22Rv1 (cell line): Measurements from ENCODE around the gene CD48.

Experiments
- ZFX ChIP-seq: fragments of 450-650 bp; IDR thresholded peaks from 2 replicates; pipeline ENCODE4 v1.6.1; 2017; ENCODE audit warnings: antibody characterized with exemption, borderline replicate concordance
- TF ChIP-seq, protein P1 (sequence below): fragments of 450-650 bp; IDR thresholded peaks from 2 replicates; pipeline ENCODE4 v1.5.1; 2017; ENCODE audit warnings: mild to moderate bottlenecking

DNA sequence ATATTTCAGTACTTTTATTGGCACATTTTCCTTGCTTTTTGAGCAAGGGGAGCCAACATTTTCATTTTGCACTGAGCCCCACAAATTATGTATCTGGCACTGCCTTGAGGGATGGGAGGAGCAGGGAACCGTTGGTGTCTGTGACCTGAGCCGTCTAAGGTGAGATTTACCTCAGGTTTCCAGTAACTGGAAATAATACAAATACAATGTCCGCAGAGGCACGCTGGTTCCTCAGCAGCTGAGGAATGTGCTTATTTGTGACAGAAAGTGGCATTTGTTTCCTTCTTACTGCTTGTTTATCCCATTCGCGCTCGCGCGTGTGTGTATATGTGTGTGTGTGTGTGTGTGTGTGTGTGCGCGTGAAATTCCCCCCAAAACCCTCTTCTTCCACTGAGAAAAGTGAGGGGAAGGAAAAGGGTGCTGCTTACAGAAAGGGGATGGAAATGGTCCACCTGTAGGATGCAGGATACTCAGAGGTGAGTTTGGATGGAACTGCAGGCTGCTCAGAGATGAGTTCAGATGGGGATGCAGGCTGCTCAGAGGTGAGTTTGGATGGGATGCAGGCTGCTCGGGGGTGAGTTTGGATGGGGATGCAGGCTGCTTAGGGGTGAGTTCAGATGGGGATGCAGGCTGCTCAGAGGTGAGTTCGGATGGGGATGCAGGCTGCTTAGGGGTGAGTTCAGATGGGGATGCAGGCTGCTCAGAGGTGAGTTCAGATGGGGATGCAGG is 34.6 kb downstream of the CD48 start:
- TF ChIP-seq, protein P1, sequence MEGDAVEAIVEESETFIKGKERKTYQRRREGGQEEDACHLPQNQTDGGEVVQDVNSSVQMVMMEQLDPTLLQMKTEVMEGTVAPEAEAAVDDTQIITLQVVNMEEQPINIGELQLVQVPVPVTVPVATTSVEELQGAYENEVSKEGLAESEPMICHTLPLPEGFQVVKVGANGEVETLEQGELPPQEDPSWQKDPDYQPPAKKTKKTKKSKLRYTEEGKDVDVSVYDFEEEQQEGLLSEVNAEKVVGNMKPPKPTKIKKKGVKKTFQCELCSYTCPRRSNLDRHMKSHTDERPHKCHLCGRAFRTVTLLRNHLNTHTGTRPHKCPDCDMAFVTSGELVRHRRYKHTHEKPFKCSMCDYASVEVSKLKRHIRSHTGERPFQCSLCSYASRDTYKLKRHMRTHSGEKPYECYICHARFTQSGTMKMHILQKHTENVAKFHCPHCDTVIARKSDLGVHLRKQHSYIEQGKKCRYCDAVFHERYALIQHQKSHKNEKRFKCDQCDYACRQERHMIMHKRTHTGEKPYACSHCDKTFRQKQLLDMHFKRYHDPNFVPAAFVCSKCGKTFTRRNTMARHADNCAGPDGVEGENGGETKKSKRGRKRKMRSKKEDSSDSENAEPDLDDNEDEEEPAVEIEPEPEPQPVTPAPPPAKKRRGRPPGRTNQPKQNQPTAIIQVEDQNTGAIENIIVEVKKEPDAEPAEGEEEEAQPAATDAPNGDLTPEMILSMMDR, result no peak
- no peak for TF ChIP-seq ZFX
